Stimulated activated CD8-positive, alpha-beta memory T cell treated with anti-CD3 and anti-CD28 coated beads, Interleukin-4, amount 100 ng/mL, for 24 hours (primary cell): ENCODE data around the gene NOA1.

Experiments
- DNase-seq: peaks from one replicate; pipeline ENCODE4 v3.0.0-alpha.2; 2020; ENCODE audit warnings: low read depth

The NOA1 gene

GRCh38 chr4:56977321-56978012 lies at the start of gene NOA1:
NOA1 (minus strand) TSS chr4:56977606; CDS start chr4:56977585, 21 bp downstream.
- peak; percentile 98 for DNase-seq

GRCh38 chr4:57023104-57023503 lies 45.7 kb upstream of the NOA1 start:
- DNase-seq = no peak

GRCh38 chr4:57020467-57021101 lies 43.2 kb upstream of the NOA1 start:
- no peak for DNase-seq

GRCh38 chr4:57018980-57019379 lies 41.6 kb upstream of the NOA1 start:
- DNase-seq = no peak

- no peak for DNase-seq
Measured at GRCh38 chr4:57013543-57014120, 36.2 kb upstream of the NOA1 start.

GRCh38 chr4:56999751-57000150 lies 22.3 kb upstream of the NOA1 start:
- no peak for DNase-seq

GRCh38 chr4:56995525-56995924 lies 18.1 kb upstream of the NOA1 start:
- DNase-seq = no peak

- DNase-seq = no peak
Measured at GRCh38 chr4:56990109-56990905, 12.9 kb upstream of the NOA1 start.

- DNase-seq = no peak
Measured at GRCh38 chr4:56986952-56987351, 9.5 kb upstream of the NOA1 start.

GRCh38 chr4:56986192-56986591 lies 8.8 kb upstream of the NOA1 start:
- no peak for DNase-seq

- DNase-seq = no peak
Measured at GRCh38 chr4:56981795-56982201, 4.4 kb upstream of the NOA1 start.

- DNase-seq = peak; percentile 38
Measured at GRCh38 chr4:56979421-56980072, 2.1 kb upstream of the NOA1 start.

- DNase-seq = peak; percentile 83
Measured at GRCh38 chr4:56978750-56979303, 1.4 kb upstream of the NOA1 start, which contains the start of gene POLR2B. POLR2B (plus strand) TSS chr4:56978896; CDS start chr4:56978986, 90 bp downstream.

- no peak for DNase-seq
Measured at GRCh38 chr4:56976837-56977320, 527 bp downstream of the NOA1 start.

- no peak for DNase-seq
Measured at GRCh38 chr4:56976283-56976836, 1.0 kb downstream of the NOA1 start.

GRCh38 chr4:56973336-56973735 lies 4.1 kb downstream of the NOA1 start:
- no peak for DNase-seq

GRCh38 chr4:56972809-56973208 lies 4.6 kb downstream of the NOA1 start:
- no peak for DNase-seq

- no peak for DNase-seq
Measured at GRCh38 chr4:56972389-56972788, 5.0 kb downstream of the NOA1 start.

- DNase-seq = no peak
Measured at GRCh38 chr4:56971383-56971782, 6.0 kb downstream of the NOA1 start.

GRCh38 chr4:56961107-56961500 lies 16.3 kb downstream of the NOA1 start:
- no peak for DNase-seq

GRCh38 chr4:56959100-56959499 lies 18.3 kb downstream of the NOA1 start:
- no peak for DNase-seq
